ENCODE results near the gene TST.
A peak's percentile ranks its signal among the peaks of the same experiment; 100 is the strongest.

The TST gene

DNA sequence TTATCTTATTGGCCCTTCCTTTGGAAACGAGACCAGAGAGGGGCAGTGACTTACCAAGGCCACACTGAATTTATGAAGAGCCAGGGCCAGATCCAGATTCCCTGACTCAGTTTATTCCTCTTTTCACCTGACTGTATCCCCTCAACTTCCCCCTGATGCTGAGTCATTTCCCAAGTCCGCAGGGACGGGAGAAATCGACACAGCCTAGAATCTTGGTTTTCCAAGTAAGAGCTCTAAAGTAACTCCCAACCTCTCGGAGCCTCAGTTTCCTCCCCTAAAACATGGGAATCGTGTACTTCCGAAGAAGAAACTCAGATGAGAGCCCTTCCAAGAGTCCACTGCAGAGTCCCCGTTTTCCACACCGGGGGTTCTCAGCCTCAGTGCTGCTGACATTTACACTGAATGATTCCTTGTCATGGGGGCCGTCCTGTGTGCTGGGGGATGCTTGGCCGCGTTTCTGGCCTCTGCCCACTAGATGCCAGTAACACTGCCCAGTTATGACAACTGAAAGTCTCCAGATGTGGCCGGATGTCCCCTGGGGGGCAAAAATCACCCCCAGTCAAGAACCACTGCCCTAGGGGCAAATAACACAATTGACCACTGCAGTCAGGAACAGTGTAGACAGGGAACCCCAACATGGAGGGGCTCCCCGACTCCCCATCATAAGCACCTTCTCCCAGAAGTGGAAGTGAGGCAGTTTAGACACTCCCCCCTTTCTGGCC, 11.5 kb upstream of the TST start:
- DNase-seq, result no peak

DNA sequence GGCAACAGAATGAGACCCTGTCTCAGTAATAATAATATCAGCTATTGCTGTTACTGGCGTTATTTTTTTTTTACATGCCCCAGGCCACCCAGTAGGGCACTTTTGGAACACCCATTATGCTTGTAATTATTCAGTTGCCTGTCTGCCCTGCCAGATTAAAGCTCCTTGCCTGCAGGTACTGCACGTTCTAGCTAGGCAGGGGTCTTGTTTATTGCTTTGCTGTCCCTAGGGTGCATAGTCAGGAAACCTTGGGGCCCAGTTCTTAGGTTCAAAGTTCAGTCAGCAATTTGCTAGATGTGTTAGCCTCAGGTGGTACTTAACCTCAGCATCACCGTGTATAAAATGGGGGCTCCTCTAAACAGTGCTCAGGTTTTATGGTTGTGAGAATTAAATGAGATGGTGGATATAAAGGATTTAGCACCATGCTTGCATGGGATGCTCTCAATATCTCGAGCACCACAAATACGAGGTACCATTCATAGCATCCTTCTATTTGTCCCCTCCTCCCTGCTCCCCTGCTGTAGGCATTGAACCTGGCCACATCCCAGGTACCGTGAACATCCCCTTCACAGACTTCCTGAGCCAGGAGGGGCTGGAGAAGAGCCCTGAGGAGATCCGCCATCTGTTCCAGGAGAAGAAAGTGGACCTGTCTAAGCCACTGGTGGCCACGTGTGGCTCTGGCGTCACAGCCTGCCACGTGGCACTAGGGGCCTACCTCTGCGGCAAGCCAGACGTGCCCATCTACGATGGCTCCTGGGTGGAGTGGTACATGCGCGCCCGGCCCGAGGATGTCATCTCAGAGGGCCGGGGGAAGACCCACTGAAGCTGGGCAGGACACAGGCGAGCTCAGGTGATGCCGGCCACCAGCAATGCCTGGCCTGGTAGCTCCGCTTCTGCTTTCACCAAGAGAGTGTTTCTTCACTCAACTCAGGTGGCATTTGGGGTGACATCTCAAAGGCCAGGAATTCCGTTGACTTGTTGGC, 9.7 kb upstream of the TST start:
- no peak for DNase-seq

DNA sequence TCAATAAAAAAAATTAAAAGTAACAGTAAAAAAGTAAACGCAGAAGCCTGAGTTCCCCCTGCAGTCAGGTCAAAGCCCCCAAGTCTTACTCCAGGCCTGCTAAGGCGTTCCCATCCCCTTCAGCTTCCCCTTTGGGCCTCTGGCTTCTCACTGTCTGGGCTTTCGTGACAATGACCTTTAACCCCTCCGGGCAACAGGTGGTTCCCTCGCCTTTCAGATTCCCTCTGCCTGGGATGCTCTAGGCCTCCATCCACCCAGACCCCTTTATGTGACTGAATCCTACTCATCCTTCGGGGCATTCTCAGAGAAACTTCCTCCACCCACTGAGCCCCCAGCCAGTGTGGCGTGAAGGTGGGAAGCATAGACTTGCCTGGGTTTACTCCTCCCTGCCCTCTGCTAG, 8.3 kb upstream of the TST start:
- DNase-seq, result no peak

DNA sequence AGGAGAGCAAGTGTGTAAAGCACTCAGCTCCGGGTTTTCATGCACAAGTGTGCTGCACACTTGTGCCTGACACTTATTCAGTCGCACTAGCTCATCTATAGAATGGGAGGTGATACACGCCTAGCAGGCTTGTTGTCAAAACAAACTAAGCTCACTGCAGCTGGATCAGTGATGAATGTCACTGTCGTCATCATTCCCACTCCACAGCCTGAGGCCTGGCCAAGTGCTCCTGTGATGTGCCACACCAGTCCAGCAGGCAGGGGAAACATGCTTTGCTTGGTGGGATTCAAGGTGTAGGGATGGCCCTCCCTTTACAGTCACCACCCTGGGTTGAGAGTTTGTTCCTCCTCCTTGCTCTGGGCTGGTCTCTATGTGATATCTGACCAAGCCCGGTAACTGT, 7.1 kb upstream of the TST start:
- DNase-seq, result no peak

DNA sequence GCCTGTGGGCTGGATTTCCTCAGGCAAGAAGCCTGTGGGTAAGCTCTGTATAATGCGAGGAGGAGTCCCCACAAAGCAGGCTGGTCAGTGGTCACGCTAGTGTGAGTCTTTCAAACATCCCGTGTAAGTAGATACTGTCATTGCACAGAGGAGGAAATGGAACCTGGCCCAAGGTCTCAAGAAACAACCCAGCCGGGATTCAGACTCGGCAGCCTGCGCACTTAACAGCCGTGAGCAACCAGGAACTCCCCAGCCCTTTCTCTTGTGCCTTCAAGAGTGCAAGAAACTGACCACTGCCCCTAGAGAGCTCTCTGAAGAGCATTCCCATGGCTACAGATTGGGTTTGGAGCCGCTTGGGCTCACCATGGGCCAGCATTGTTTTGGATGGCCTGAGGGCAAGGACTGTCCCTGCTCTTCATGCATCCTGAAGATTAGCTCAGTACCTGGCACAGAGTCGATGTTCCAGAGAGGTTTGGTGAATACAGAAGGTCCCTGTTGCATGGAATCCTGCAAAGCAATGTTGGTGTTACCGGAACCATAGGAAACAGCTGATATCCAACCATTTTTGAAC, 6.3 kb upstream of the TST start:
- DNase-seq, result no peak

DNA sequence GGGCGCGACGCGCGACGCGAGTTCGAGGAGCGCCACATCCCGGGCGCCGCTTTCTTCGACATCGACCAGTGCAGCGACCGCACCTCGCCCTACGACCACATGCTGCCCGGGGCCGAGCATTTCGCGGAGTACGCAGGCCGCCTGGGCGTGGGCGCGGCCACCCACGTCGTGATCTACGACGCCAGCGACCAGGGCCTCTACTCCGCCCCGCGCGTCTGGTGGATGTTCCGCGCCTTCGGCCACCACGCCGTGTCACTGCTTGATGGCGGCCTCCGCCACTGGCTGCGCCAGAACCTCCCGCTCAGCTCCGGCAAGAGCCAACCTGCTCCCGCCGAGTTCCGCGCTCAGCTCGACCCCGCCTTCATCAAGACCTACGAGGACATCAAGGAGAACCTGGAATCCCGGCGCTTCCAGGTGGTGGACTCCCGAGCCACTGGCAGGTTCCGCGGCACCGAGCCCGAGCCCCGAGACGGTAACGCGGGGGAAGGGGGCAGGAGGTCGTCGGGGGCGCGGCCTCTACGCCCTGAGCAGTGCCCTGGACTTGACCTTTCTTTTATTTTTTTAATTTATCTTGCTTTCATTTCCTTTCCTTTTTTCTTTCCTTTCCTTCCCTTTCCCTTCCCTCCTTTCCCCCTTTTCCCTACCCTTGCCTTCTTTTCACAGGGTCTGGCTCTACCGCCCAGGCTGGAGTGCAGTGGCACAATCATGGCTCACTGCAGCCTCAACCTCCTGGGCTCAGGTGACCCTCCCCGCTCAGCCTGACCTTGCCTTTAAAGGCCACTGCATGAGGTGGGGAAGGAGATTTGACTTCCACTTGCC, 5.3 kb upstream of the TST start:
- DNase-seq, result no peak

DNA sequence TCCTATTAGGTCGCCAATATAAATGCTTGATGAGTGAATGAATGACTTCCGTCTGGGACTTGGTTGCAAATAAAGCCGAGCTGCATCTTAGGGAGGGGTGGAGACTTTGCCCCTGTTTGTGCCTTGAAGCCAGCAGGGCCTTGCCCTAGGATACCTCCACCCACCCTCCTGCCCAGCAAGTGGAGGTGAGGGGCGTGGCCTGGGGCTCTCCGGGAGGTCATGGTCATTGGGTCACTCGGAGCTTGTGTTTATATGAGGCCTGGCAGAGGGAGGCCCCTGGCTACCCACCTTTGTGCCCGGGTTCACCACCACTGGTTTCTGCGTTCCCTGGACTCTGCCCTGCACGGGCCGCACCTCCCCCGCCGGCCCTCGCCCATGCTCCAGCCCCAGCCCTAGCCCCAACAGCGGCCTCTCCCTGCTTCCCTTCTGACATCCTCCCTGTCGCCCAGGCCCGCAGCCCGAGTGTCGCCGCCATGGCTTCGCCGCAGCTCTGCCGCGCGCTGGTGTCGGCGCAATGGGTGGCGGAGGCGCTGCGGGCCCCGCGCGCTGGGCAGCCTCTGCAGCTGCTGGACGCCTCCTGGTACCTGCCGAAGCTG, 4.6 kb upstream of the TST start:
- no peak for DNase-seq

DNA sequence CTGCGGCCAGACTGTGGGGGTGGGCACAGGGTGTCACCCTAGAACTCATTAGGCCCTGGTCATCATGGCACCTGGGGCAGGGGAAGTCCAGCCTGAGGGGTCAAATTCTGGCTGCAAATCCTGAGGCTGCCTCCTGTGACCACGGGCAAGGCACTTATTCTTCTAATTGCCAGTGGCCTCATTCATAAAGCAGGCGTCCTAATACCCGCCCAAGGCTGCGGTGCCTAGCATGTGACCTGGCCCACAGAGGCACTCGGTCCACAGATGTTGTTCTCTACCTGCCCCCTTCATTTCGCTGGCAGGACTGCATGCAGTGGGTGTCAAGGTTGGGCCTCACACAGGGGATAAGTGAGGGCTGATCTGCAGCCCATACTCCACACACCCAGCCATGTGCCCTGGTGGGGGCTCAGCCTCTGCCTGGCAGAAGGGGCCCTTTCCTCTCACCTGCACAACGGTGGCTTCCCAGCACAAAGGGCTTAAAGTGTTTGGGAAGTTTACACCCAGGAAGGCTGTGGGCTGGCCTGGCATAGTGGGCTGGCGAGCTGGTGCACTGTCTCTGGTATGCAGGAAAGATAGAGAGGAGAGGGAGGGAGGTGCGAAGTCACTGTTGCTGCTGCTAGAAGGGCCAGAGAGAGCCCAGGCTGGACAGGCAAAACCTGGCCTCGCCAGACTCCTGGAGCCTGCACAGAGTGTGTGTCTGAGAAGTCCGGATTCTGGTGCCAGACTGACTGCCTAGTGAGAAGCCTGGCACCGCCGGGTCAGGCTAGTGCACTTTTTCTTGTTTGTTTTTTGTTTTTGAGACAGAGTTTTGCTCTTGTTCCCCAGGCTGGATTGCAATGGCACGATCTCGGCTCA, 3.5 kb upstream of the TST start:
- DNase-seq, result no peak

DNA sequence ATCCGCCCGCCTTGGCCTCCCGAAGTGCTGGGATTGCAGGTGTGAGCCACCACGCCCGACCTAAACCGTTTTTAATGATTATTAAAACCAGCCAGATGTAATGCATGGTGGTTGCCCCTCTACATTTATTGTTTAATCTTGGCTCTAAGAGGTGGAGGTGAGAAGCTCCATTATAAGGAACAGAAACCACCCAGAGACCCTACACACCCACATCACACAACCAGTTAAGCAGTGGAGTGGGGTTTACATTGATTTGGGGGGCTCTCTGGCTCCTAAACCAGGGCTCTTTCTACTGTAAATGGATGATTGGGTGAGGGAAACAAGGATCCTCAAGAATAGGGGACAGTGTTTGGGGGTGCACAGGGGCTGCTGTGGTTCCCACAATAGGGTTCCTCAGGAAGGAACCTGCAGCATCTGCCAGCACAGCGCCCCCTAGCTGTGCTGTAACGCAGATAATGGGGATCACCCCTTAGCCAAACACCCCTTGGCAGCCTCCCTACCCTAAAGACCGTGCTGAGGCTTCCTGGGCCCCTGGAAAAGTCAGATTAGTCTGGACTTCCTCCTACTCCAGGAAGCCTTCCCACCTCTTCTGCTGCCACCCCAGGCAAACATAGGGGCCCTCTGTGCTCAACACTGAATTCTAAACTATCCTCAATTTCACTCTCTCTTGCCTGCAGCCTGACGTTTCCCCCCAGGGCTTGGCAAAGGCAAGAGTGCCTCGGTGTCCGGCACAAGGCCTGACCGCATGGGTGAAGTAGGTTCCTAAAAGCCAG, 2.6 kb upstream of the TST start:
- peak; percentile 54 for DNase-seq

DNA sequence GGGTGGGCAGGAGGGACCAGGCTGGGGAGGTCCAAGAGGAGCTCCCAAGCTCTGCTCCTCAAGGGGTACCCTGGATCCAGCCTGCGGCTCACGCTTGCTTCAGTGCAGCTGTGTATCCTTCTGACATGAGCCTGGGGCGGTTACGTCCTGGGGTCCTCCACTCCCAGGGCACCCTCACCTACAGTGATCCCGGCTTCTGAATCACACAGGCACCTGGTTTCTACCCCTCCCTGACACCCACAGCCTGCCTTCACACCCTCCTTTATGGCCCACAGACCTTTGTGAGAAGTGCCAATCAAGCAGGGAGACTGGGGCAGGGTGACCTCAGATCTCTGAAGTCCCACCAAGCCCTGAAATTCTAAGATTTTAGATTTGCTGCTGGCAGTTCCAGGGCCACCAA, 1.8 kb upstream of the TST start:
- no peak for DNase-seq

DNA sequence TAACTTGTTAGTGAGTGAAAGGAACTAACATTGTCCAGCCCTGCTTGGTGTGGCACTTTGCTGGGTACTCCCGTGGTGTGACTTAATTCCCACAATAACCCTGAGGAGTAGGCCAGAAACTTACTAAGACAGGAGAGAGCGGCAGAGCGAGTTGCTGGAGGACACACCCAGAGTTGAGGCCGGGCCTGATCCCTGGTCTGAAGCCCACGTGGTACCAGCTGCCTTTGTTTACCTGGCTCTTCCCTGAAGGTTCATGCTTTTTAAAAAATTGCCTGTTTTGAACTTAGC, 889 bp upstream of the TST start:
- DNase-seq, result no peak

DNA sequence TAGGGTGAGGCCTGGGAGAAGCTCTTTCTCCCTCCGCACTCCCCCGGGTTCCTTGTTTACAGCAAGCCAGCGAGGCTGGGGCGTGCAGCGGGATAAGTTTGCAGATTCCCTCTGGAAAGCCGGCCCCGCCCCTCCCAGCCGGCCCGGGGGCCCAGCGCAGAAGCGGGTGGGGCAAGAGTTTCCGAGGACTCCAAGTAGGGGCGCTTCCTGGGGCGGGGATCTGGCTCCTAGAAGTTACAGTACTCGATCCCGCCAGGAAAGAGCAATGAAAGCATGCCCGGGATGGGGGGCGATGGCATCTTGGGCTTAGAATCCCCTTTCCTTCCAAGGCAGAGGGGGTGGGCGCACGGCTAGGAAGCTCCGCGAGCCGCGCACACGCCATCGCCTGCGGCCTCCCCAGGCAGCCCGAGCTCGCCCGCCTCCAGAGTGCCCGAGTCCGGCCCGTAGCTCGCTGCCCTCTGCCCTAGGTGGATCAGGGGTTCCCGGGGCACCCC, 385 bp downstream of the TST start:
- DNase-seq, result no peak

DNA sequence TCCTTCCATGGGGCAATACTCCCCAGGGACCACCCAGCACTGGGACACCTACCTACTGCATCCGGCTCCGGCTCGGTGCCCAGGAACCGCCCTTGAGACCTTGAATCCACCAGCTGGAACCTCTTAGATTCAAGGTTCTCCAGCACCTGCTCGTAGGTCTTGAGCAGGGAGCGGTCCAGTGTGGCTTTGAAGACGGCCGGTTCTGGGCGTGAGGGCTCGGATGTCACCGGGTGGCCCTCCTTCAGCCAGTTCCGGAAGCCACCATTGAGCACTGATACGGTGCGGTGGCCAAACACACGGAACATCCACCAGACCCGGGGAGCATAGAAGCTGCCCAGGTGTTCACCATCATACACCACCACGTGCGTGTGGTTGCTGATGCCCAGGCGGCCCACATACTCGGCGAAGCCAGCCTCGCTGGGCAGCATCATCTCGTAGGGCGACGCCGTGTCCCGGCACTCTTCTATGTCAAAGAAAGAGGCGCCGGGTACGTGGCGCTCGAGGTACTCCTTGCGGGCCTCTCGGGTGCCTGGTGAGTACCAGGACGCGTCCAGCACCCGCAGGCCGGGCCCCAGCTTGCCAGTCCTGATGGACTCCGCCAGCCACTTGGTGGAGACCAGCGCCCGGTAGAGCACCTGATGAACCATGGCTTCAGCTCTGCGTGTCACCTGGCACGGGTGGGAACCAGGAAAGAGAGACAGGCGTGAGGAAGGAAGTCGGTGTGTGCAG, 997 bp downstream of the TST start:
- DNase-seq, result no peak

DNA sequence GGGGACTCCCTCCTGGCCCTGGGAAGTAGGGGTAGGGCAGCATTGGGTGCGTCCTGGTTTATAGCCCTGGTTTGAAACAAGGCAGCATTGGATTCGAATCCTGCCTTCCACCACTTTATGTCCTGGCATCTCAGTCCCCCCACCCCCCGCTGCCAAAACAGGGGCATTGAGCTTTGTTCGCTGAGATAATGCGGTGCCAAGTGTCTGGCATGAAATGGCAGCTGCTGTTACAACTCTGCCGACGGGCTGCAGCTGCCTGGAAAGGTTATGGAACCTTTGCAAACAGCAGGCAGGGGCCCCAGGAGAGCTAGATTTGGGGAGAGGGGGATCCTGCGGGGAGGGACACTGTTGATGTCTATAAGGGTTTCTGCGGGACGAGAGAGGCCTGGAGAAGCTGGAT, 1.9 kb downstream of the TST start:
- DNase-seq, result no peak

DNA sequence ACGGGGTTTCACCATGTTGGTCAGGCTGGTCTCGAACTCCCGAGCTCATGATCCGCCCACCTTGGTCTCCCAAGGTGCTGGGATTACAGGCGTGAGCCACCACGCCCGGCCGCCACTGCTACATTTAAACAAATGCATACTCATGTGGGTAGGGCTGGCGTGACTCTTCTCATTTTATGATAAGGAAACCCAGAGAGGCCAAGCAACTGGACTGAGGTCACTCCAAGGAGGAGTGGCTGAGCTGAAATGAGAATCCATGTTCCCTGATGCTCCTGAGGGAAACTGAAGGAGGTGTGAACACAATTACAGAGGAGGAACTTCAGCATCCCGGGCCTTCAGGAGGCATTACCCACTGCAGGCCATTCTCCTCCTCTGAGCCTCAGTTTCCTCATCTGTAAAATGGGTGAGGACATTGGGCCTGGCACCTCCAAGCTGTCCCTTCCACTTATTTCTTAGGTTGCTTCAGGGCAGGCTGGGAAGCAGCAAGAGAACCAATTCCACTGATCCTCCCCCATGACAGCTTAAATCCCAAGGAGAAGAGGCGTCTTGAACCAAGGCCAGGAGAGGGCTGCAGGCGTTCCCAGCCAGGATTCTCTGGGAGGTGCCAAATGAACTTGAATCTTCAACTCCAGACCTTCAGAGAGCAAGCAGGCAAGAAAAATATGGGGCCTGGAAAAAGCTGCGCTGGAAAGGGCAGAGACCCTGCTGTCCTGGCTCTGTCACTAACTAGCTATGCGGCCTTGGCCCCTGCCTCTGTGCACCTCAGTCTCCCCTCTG, 2.9 kb downstream of the TST start:
- DNase-seq, result no peak

DNA sequence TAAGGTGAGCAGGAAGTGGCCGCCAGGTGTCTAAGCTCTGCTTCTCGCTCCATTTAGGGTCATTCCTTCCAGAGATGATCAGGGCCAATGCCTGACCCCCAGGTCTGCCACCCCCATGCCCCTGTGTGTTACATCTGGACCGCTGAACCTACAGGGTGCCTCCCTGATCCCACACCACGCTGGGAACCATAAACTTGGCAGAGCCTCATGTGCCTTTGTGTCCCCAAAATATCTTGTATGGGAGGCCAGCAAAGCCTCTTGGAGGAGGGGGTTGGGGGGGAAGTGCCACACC, 3.7 kb downstream of the TST start:
- DNase-seq, result no peak

DNA sequence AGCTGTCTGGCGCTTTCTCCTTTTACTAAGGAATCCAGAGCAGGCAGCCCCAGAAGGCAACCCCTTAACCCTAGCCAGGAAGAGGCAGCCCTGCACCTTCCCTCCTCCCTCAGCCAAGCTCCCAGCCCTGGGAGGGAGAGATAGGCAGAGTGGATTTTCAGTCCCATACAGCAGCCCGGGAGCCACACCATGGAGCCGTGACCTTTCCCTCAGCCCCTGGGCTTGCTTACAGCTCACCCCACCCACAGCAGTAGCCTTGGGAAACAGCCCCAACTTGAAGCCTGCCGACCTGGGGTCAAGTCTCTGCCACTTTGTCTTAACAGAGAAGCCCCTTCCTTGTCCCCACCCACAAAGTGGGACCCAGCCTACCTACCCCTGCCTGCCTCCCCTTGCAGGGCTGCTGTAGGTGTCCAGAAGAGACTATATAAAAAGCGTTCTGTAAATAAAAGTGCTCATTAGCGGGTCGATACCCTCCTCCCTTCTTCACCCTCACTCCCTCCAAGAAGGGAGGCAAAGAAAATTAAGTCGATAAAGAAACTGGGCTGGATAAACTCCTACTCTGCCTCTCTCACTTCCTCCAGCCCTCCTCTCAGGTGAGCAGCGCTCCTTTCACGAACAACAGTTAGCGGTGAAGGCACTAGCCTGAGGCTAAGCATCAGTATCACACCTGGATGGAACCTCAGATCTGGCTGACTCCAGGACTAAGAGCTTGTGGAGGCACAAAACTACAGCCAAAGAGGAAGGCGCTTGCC, 4.2 kb downstream of the TST start:
- DNase-seq, result no peak

DNA sequence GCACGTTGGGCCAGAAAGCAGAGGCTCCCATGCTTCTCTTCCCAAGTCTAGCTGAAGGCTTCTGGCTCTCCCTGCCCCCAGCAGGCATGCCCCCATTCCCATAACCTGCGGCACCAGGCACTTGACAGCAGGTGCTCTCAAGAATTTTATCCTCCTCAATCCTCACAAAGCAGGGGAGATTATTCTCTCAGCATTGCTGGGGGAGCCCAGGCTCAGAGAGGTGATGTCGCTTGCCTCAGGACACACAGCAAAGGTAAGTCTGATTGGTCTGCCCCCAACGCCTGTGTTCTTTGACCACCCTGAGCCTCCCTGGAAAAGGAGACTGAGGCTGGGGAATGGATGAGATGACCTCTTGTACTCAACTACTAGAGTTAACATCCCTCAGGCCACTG, 4.8 kb downstream of the TST start:
- DNase-seq, result no peak

DNA sequence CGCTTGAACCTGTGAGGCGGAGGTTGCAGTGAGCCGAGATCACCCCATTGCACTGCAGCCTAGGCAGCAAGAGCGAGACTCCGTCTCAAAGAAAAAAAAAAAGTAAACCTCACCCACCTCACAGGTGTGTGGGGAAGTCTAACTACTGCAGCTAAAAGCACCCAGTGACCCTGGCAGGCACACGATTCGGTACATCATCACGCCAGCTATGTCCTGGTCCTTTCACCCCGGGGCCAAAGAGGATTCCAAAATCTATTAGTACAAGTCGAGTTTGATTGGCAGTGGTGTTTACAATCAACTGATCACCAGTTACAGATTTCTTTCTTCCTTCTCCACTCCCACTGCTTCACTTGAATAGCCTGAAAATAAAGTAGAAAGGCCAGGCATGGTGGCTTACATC, 6.3 kb downstream of the TST start:
- DNase-seq, result no peak

Data from CD4-positive, alpha-beta T cell treated with Interleukin-15 for 1 hour (primary cell).